Spleen (tissue), 11 donors: ENCODE results near the gene GPATCH11. TPM values are rescaled to one million over a fixed set of nuclear protein-coding genes. Genes with fewer than 3 reads are reported as not detected.

Experiments
- DNase-seq: peaks from one replicate; pipeline ENCODE4 v3.0.0-alpha.2; 2020
- H3K27ac ChIP-seq, 8 donors: fragments of 200-600 bp; sonication (generic) in 7 of 8; 1 replicate in 4 of 8; 2 replicates in 4 of 8; pipeline versions ENCODE4 v1.5.0 to v1.8.0; 2016 to 2021; ENCODE audit warnings: inconsistent platforms in 4 of 8, mild to moderate bottlenecking in 4 of 8, moderate library complexity in 1 of 8
- H3K27me3 ChIP-seq, 7 donors: fragments of 200-600 bp; sonication (generic) in 6 of 7; replicated peaks in 1 of 7; 1 replicate in 4 of 7; 2 replicates in 3 of 7; pipeline versions ENCODE4 v1.5.0 to v1.8.0; 2016 to 2021; ENCODE audit warnings: inconsistent platforms in 3 of 7, mild to moderate bottlenecking in 1 of 7
- H3K36me3 ChIP-seq, 6 donors: fragments of 200-600 bp; sonication (generic) in 5 of 6; 1 replicate in 4 of 6; 2 replicates in 2 of 6; pipeline versions ENCODE4 v1.5.0 to v1.8.0; 2016 to 2021; ENCODE audit warnings: inconsistent platforms in 2 of 6
- H3K4me1 ChIP-seq, 6 donors: fragments of 200-600 bp; sonication (generic) in 5 of 6; 1 replicate in 3 of 6; 2 replicates in 3 of 6; pipeline versions ENCODE4 v1.5.0 to v1.8.0; 2016 to 2021; ENCODE audit warnings: inconsistent platforms in 3 of 6
- H3K4me3 ChIP-seq, 8 donors: fragments of 200-600 bp; sonication (generic) in 7 of 8; 1 replicate in 4 of 8; 2 replicates in 4 of 8; pipeline versions ENCODE4 v1.5.0 to v1.8.0; 2016 to 2021; ENCODE audit warnings: inconsistent platforms in 4 of 8, mild to moderate bottlenecking in 4 of 8, moderate library complexity in 2 of 8
- H3K9me3 ChIP-seq, 8 donors: fragments of 200-600 bp; sonication (generic) in 7 of 8; 1 replicate in 4 of 8; 2 replicates in 4 of 8; pipeline versions ENCODE4 v1.5.0 to v1.8.0; 2016 to 2021; ENCODE audit warnings: inconsistent platforms in 4 of 8
- CTCF ChIP-seq, 11 experiments: fragments of 200-600 bp in 7 of 11; fragments of 450-650 bp in 4 of 11; sonication (generic) in 4 of 11; IDR thresholded peaks in 8 of 11; conservative IDR thresholded peaks in 3 of 11; 1 replicate in 7 of 11; 2 replicates in 4 of 11; pipeline versions ENCODE4 v1.4.0 to v1.8.0; 2016 to 2021; ENCODE audit warnings: antibody characterized with exemption in 11 of 11, inconsistent platforms in 4 of 11, mild to moderate bottlenecking in 1 of 11
- POLR2A ChIP-seq, 3 donors: fragments of 450-650 bp; IDR thresholded peaks; one replicate each; pipeline ENCODE4 v1.5.1; 2017; ENCODE audit warnings: antibody characterized with exemption in 3 of 3, mild to moderate bottlenecking in 1 of 3
- POLR2AphosphoS5 ChIP-seq, 3 donors: sonication (generic); formaldehyde crosslinking; IDR thresholded peaks; one replicate each; pipeline ENCODE4 v1.5.1; 2017; ENCODE audit warnings: antibody characterized with exemption in 3 of 3
- WGBS, 5 donors: extraction: QIAGEN DNeasy Blood & Tissue Kit in 3 of 5; methylation state at CpG; one replicate each; pipeline versions ENCODE4 v1.1.5 to v1.1.7; 2013 to 2018; 5-methylcytosine and 5-hydroxymethylcytosine counted together
- intact Hi-C: fragments of 100-400 bp; cut with DNase I; formaldehyde crosslinking; loops from one replicate; pipeline ENCODE4 v1.15.0; 2023; ENCODE audit warnings: low total_unique reads
- polyA plus RNA-seq, 3 donors: library from polyadenylated mRNA; stranded (reverse); fragments of 200-250 nt; gene quantifications; one replicate each; pipeline ENCODE4 v1.2.1, GENCODE V29; 2013
- total RNA-seq, 7 donors: library from RNA; depleted of rRNA in 3 of 7; stranded (reverse); fragments of >200 nt in 3 of 7; fragmentation: NEBNext Ultra II Directional in 4 of 7; extraction: Animal tissue kit (Norgen Biotek cat#: 25700) in 4 of 7; gene quantifications; one replicate each; pipeline versions ENCODE4 v1.1.0 to v1.2.1, GENCODE V29; 2016 to 2021
- donor health status: healthy with polysubstance abuse.
- donor health status: DM: no; HTN: no; CAD: no; lungs with moderate emphysema.
- donor health status: DM: no; HTN: no; CAD: no.
- donor health status: Bipolar disorder and iron deficiency.
- donor health status: healthy.
- donor health status: DM: no; HTN: no; CAD: no.
- donor health status: DM: yes; HTN: yes; CAD: no.

The GPATCH11 gene
- total and polyA plus RNA-seq, 10 donors, result 4.9 to 17.2 (median 12.1) TPM

- intact Hi-C loops, result no loop called here
- no peak for TF ChIP-seq CTCF (IDR thresholded peaks at IDR 0.05 in 8 of 11, conservative IDR thresholded peaks at IDR 0.05 in 3 of 11)
- no peak for TF ChIP-seq POLR2A (IDR thresholded peaks at IDR 0.05)
- no peak for TF ChIP-seq POLR2AphosphoS5 (IDR thresholded peaks at IDR 0.05)
- 95 to 100% (median 99%) methylated on average over 2 of the region's 2 CpGs for WGBS, 5 donors
- Histone ChIP-seq H3K27me3 (no peaks in the 10 kb centered on the region), H3K27ac (no peak overlapping the region), H3K9me3 (no peaks in the 10 kb centered on the region), H3K36me3 (peaks cover 0 to 100% (median 57%) of the 10 kb centered on the region in 6 donors), H3K4me3 (no peak overlapping the region), H3K4me1 (no peaks in the 10 kb centered on the region)
- no peak for DNase-seq
These were observed 41.1 kb downstream of the GPATCH11 start for GRCh38 chr2:37125416-37125815.

GRCh38 chr2:37132914-37133313 is 48.6 kb downstream of the GPATCH11 start:
- Histone ChIP-seq H3K9me3 (no peaks in the 10 kb centered on the region), H3K36me3 (peaks cover 2 to 100% (median 77%) of the 10 kb centered on the region in 6 donors), H3K27me3 (no peaks in the 10 kb centered on the region), H3K4me1 (no peaks in the 10 kb centered on the region), H3K27ac (no peak overlapping the region), H3K4me3 (no peak overlapping the region)
- DNase-seq, result no peak
- intact Hi-C loops, result no loop called here
- 95 to 97% (median 96%) methylated on average over 6 of the region's 6 CpGs for WGBS, 5 donors
- TF ChIP-seq CTCF (IDR thresholded peaks at IDR 0.05 in 8 of 11, conservative IDR thresholded peaks at IDR 0.05 in 3 of 11) (no peak), POLR2AphosphoS5 (IDR thresholded peaks at IDR 0.05) (no peak), POLR2A (IDR thresholded peaks at IDR 0.05) (no peak)

GRCh38 chr2:37142546-37142945 is 58.2 kb downstream of the GPATCH11 start:
- TF ChIP-seq POLR2AphosphoS5 (IDR thresholded peaks at IDR 0.05), result no peak
- no peak for TF ChIP-seq POLR2A (IDR thresholded peaks at IDR 0.05)
- no peak for TF ChIP-seq CTCF (IDR thresholded peaks at IDR 0.05 in 8 of 11, conservative IDR thresholded peaks at IDR 0.05 in 3 of 11)
- peaks cover 0 to 10% (median 0%) of the 10 kb centered on the region in 6 donors for H3K4me1 ChIP-seq

GRCh38 chr2:37143974-37144373 is 59.7 kb downstream of the GPATCH11 start:
- Histone ChIP-seq H3K27ac (no peak overlapping the region), H3K27me3 (no peaks in the 10 kb centered on the region), H3K4me1 (peaks cover 0 to 18% (median 0%) of the 10 kb centered on the region in 6 donors), H3K36me3 (peaks cover 4 to 100% (median 76%) of the 10 kb centered on the region in 6 donors), H3K4me3 (no peak overlapping the region), H3K9me3 (no peaks in the 10 kb centered on the region)
- WGBS, 5 donors, result 81 to 95% (median 92%) methylated on average over 1 of the region's 1 CpG
- intact Hi-C loops, result no loop called here
- DNase-seq, result no peak
- TF ChIP-seq POLR2A (IDR thresholded peaks at IDR 0.05) (no peak), POLR2AphosphoS5 (IDR thresholded peaks at IDR 0.05) (no peak), CTCF (IDR thresholded peaks at IDR 0.05 in 8 of 11, conservative IDR thresholded peaks at IDR 0.05 in 3 of 11) (no peak)

More at GRCh38 chr2:37142546-37142945, 58.2 kb downstream of the GPATCH11 start:
- H3K36me3 ChIP-seq, result peaks cover 4 to 100% (median 81%) of the 10 kb centered on the region in 6 donors
- H3K27ac ChIP-seq, result no peak overlapping the region
- DNase-seq, result no peak
- H3K9me3 ChIP-seq, result no peaks in the 10 kb centered on the region
- H3K4me3 ChIP-seq, result no peak overlapping the region
- intact Hi-C loops, result no loop called here
- no peaks in the 10 kb centered on the region for H3K27me3 ChIP-seq
